Endothelial cell of umbilical vein (primary cell): Measurements from ENCODE around the gene DIP2C. TPM values are rescaled to one million over a fixed set of nuclear protein-coding genes. Genes with fewer than 3 reads are reported as not detected.

Experiments used
- BruUV-seq: library from RNA; stranded (reverse); fragments of 400-500 nt; replicated peaks from 2 replicates; lab custom pipeline; 2021; lab: Mats Ljungman, UMichigan
- CTCF ChIA-PET: fragments of 300-600, 350-600 bp; sonication (Branson Sonifier 250); formaldehyde crosslinking; loops from one replicate; lab custom pipeline; 2021; ENCODE audit warnings: antibody characterized with exemption, inconsistent platforms; lab: Charles Lee
- POLR2A ChIA-PET: fragments of 300-600, 350-600 bp; sonication (Branson Sonifier 250); formaldehyde crosslinking; loops from one replicate; lab custom pipeline; 2021; ENCODE audit warnings: antibody characterized with exemption, inconsistent platforms; lab: Charles Lee
- DNase-seq: peaks from one replicate; pipeline ENCODE4 v3.0.0-alpha.2; 2011; ENCODE audit warnings: low read depth, low spot score
- FAIRE-seq: peaks from 2 replicates; lab custom pipeline; 2011; peaks lifted over from hg19 to GRCh38; lab: Jason Lieb, UNC
- H2AFZ ChIP-seq: 2 replicates; pipeline ENCODE4 v1.6.0; 2012; ENCODE audit warnings: low read depth, low read length, control low read depth, inconsistent platforms
- H3K27ac ChIP-seq: 2 replicates; pipeline ENCODE4 v1.5.1; 2011; ENCODE audit warnings: low read depth, mild to moderate bottlenecking, control low read depth, low read length, moderate library complexity; ENCODE audit not compliant: insufficient read depth
- H3K27me3 ChIP-seq, 2 experiments: 2 replicates each; pipeline versions ENCODE4 v1.6.0 to v1.6.1; 2011; ENCODE audit warnings: low read length in 2 of 2, mixed read lengths in 1 of 2; ENCODE audit not compliant: control insufficient read depth in 2 of 2, insufficient read depth in 2 of 2
- H3K36me3 ChIP-seq, 2 experiments: 2 replicates in 1 of 2; 3 replicates in 1 of 2; pipeline ENCODE4 v1.5.1; 2011; ENCODE audit warnings: low read length in 2 of 2, mild to moderate bottlenecking in 1 of 2, moderate library complexity in 1 of 2; ENCODE audit not compliant: control insufficient read depth in 2 of 2, insufficient read depth in 2 of 2; ENCODE audit errors: extremely low read depth in 1 of 2
- H3K4me1 ChIP-seq: 3 replicates; pipeline ENCODE4 v1.5.1; 2011; ENCODE audit warnings: mild to moderate bottlenecking, low read length; ENCODE audit not compliant: control insufficient read depth, insufficient read depth; ENCODE audit errors: extremely low read depth
- H3K4me2 ChIP-seq: 2 replicates; pipeline ENCODE4 v1.6.1; 2011; ENCODE audit warnings: low read length, control low read depth, mixed read lengths; ENCODE audit not compliant: insufficient read depth
- H3K4me3 ChIP-seq, 3 experiments: fragments of 200-600 bp in 1 of 3; sonication (generic), shearing (Covaris generic) in 1 of 3; replicated peaks in 1 of 3; 2 replicates each; pipeline ENCODE4 v1.5.1; 2011 to 2016; ENCODE audit warnings: control low read depth in 3 of 3, low read length in 3 of 3, mild to moderate bottlenecking in 2 of 3, inconsistent platforms in 1 of 3, low read depth in 1 of 3, moderate library complexity in 1 of 3; ENCODE audit not compliant: insufficient read depth in 1 of 3
- H3K79me2 ChIP-seq: 2 replicates; pipeline ENCODE4 v1.6.0; 2012; ENCODE audit warnings: low read length, inconsistent platforms; ENCODE audit not compliant: control insufficient read depth, insufficient read depth
- H3K9ac ChIP-seq: replicated peaks from 2 replicates; pipeline ENCODE3; 2011; ENCODE audit warnings: low read length, control low read depth; ENCODE audit not compliant: insufficient read depth; ENCODE audit errors: extremely low read depth
- H3K9me1 ChIP-seq: replicated peaks from 3 replicates; pipeline ENCODE4 v1.6.0; 2011; ENCODE audit warnings: mild to moderate bottlenecking, low read length; ENCODE audit not compliant: control insufficient read depth, insufficient read depth; ENCODE audit errors: extremely low read depth
- H3K9me3 ChIP-seq: replicated peaks from 2 replicates; pipeline ENCODE4 v1.5.1; 2012; ENCODE audit warnings: low read length, inconsistent platforms; ENCODE audit not compliant: control insufficient read depth, insufficient read depth
- H4K20me1 ChIP-seq: replicated peaks from 2 replicates; pipeline ENCODE3; 2011; ENCODE audit warnings: mild to moderate bottlenecking, low read length; ENCODE audit not compliant: control insufficient read depth, insufficient read depth; ENCODE audit errors: extremely low read depth
- EZH2 ChIP-seq: IDR thresholded peaks from 2 replicates; pipeline ENCODE4 v1.6.1; 2012; ENCODE audit warnings: borderline replicate concordance, low read depth, mild to moderate bottlenecking, moderate library complexity, low read length, inconsistent platforms; ENCODE audit not compliant: severe bottlenecking
- FOS ChIP-seq: IDR thresholded peaks from 2 replicates; pipeline ENCODE4 v1.6.1; 2011; ENCODE audit warnings: mild to moderate bottlenecking, low read length, moderate library complexity, borderline replicate concordance; ENCODE audit not compliant: insufficient read depth
- MYC ChIP-seq: IDR thresholded peaks from one replicate; pipeline ENCODE4 v1.6.1; 2011; ENCODE audit warnings: mild to moderate bottlenecking, low read depth, low read length
- POLR2AphosphoS5 ChIP-seq: IDR thresholded peaks from 2 replicates; pipeline ENCODE4 v1.6.1; 2012; ENCODE audit warnings: low read depth, mild to moderate bottlenecking, control low read depth, low read length, moderate library complexity; ENCODE audit not compliant: insufficient read depth
- dilution Hi-C: fragments of 300-500 bp; cut with MboI; formaldehyde crosslinking; loops from one replicate; pipeline ENCODE4 v1.15.0; 2019; ENCODE audit warnings: low sequenced_read_pairs; ENCODE audit not compliant: extremely low pct_ligation_motif_present
- intact Hi-C: fragments of 100-400 bp; cut with micrococcal nuclease; formaldehyde crosslinking; loops from one replicate; pipeline ENCODE4 v1.10.0; 2022
- polyA plus RNA-seq, 4 experiments: library from polyadenylated mRNA; depleted of rRNA in 3 of 4; stranded (reverse) in 3 of 4; unstranded in 1 of 4; fragments of >200 nt; gene quantifications; 2 replicates each; pipeline versions ENCODE4 v1.2.1 to v1.2.3, GENCODE V29; 2011 to 2012; ENCODE audit warnings: missing spikeins in 1 of 4
- total RNA-seq: library from RNA; stranded (reverse); gene quantifications from 2 replicates; pipeline ENCODE4 v1.2.3, GENCODE V29; 2021
- TF ChIP-seq, protein P1 (sequence below): IDR thresholded peaks from 2 replicates; pipeline ENCODE4 v1.6.1; 2011; ENCODE audit not compliant: insufficient read depth, insufficient read length
- TF ChIP-seq, protein P2 (sequence below), 2 donors: IDR thresholded peaks; 1 replicate in 1 of 2; 2 replicates in 1 of 2; pipeline ENCODE4 v1.5.1; 2011; ENCODE audit warnings: low read length in 2 of 2, mild to moderate bottlenecking in 2 of 2, moderate library complexity in 2 of 2, control low read depth in 1 of 2, inconsistent platforms in 1 of 2, low read depth in 1 of 2; ENCODE audit not compliant: insufficient read depth in 1 of 2; ENCODE audit errors: extremely low read depth in 1 of 2

The DIP2C gene
- total and polyA plus RNA-seq, 2 donors (not counting 3 experiments of a cell fraction or from before 2014, with no cell fraction given): 3.6 to 10.7 TPM

DNA sequence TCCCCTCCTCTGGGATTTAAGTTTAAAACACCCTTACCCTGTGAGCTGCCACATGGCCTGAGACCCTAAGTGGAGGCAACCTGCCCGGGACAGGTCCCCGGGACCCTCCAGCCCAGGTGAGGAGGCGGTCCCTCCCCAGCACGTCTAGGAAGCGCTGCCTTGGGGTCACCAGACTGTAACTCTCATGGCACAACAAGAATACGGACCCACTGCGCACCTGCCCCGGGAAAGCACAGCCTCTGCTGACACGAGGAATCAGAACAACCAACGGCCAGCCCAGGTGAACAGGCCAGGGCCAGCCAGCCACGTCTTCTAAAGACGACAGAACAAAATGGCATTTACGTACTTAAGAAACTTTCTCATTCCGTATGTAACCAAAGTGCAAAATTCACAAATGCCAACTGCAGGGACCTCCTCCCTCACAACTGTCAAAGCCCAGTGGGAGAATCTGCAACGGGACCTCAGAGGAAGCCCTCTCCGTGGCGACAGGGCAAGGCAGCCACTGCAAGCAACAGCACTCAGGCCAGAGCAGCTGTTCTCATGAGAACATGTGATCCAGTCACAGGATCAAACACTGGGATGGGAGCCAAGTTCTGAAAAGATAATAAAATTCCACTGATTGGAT lies 208.4 kb downstream of the DIP2C start:
- Histone ChIP-seq H4K20me1 (no peaks in the 10 kb centered on the region), H3K4me1 (peaks cover 8% of the 10 kb centered on the region), H3K4me3 (no peak overlapping the region), H2AFZ (no peak overlapping the region), H3K79me2 (no peaks in the 10 kb centered on the region), H3K9ac (no peak overlapping the region), H3K27ac (no peak overlapping the region), H3K9me1 (no peaks in the 10 kb centered on the region), H3K27me3 (no peaks in the 10 kb centered on the region), H3K4me2 (no peak overlapping the region), H3K36me3 (no peaks in the 10 kb centered on the region), H3K9me3 (no peaks in the 10 kb centered on the region)
- DNase-seq (peak; percentile 40), FAIRE-seq (no peak)
- dilution Hi-C loops (no loop called here), intact Hi-C loops (no loop called here)
- TF ChIP-seq, protein P1, sequence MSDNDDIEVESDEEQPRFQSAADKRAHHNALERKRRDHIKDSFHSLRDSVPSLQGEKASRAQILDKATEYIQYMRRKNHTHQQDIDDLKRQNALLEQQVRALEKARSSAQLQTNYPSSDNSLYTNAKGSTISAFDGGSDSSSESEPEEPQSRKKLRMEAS: no peak
- TF ChIP-seq FOS (no peak), POLR2AphosphoS5 (no peak), MYC (no peak), EZH2 (no peak)
- TF ChIP-seq, protein P2, sequence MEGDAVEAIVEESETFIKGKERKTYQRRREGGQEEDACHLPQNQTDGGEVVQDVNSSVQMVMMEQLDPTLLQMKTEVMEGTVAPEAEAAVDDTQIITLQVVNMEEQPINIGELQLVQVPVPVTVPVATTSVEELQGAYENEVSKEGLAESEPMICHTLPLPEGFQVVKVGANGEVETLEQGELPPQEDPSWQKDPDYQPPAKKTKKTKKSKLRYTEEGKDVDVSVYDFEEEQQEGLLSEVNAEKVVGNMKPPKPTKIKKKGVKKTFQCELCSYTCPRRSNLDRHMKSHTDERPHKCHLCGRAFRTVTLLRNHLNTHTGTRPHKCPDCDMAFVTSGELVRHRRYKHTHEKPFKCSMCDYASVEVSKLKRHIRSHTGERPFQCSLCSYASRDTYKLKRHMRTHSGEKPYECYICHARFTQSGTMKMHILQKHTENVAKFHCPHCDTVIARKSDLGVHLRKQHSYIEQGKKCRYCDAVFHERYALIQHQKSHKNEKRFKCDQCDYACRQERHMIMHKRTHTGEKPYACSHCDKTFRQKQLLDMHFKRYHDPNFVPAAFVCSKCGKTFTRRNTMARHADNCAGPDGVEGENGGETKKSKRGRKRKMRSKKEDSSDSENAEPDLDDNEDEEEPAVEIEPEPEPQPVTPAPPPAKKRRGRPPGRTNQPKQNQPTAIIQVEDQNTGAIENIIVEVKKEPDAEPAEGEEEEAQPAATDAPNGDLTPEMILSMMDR (IDR thresholded peaks at IDR 0.05; ENCODE audit: extremely low read depth in 1 of 2, insufficient read depth in 1 of 2, low read depth in 1 of 2, low read length in 2 of 2): no peak
- BruUV-seq: no TSS peak
- CTCF ChIA-PET: no interaction called here
- POLR2A ChIA-PET: no interaction called here
